Measurements from ENCODE around the gene OXA1L. TPM values are rescaled to one million over a fixed set of nuclear protein-coding genes. Genes with fewer than 3 reads are reported as not detected.
"Not testable (repeated sequence)": the region's sequence is repeated elsewhere in the genome, so short reads cannot be mapped to it uniquely, and the experiment has no call there.

Gene OXA1L
- total and polyA plus RNA-seq, 12 donors, result 138 to 219 (median 187) TPM

- intact Hi-C loops (cut with DNase I), result no loop called here
- no peak overlapping the region for H3K27ac ChIP-seq
- H3K4me3 ChIP-seq, result no peak overlapping the region
- DNase-seq (no peak), ATAC-seq (no peak)
- H3K36me3 ChIP-seq, result no peaks in the 10 kb centered on the region
- TF ChIP-seq CTCF (IDR thresholded peaks at IDR 0.05), result no peak
- no peaks in the 10 kb centered on the region for H3K9me3 ChIP-seq
- H3K4me1 ChIP-seq, result peaks cover 0 to 49% (median 3%) of the 10 kb centered on the region in 9 donors
- no peaks in the 10 kb centered on the region for H3K27me3 ChIP-seq
- WGBS, 2 donors, result 96 to 97% methylated on average over 4 of the region's 4 CpGs
Measured at GRCh38 chr14:22786685-22787084, 20.2 kb downstream of the OXA1L start.

GRCh38 chr14:22791301-22791700, 24.8 kb downstream of the OXA1L start:
- H3K9me3 ChIP-seq, result no peaks in the 10 kb centered on the region
- DNase-seq, result peak in 1 of 2 donors; percentile 13
- 39 to 42% methylated on average over 3 of the region's 3 CpGs for WGBS, 2 donors
- H3K36me3 ChIP-seq, result no peaks in the 10 kb centered on the region
- peaks cover 0 to 22% (median 3%) of the 10 kb centered on the region in 9 donors for H3K4me1 ChIP-seq
- ATAC-seq, result peak in 7 of 8 donors; percentile 33 to 95 (median 68)
- intact Hi-C loops (cut with DNase I), result no loop called here
- TF ChIP-seq CTCF (IDR thresholded peaks at IDR 0.05), result no peak
- H3K4me3 ChIP-seq, result no peak overlapping the region
- no peaks in the 10 kb centered on the region for H3K27me3 ChIP-seq
- H3K27ac ChIP-seq, result peak overlapping the region in 5 of 10 donors; percentile 74 to 79 (median 76)

- DNase-seq, result no peak
- Histone ChIP-seq H3K4me1 (peaks cover 0 to 23% (median 3%) of the 10 kb centered on the region in 9 donors), H3K4me3 (no peak overlapping the region), H3K36me3 (no peaks in the 10 kb centered on the region), H3K27me3 (no peaks in the 10 kb centered on the region), H3K27ac (peak overlapping the region in 3 of 10 donors; percentile 1 to 78 (median 44)), H3K9me3 (no peaks in the 10 kb centered on the region)
- no peak for ATAC-seq
- TF ChIP-seq CTCF (IDR thresholded peaks at IDR 0.05), result no peak
- 96 to 99% methylated on average over 2 of the region's 2 CpGs for WGBS, 2 donors
- intact Hi-C loops (cut with DNase I), result no loop called here
Measured at GRCh38 chr14:22792158-22792557, 25.7 kb downstream of the OXA1L start.

- H3K9me3 ChIP-seq; intact Hi-C loops (cut with DNase I); ATAC-seq; DNase-seq; H3K36me3 ChIP-seq; H3K4me3 ChIP-seq; H3K27me3 ChIP-seq: not testable (repeated sequence)
- WGBS, 2 donors, result 88 to 90% methylated on average over 5 of the region's 5 CpGs
- Histone ChIP-seq H3K27ac (peak overlapping the region in 1 of 10 donors; percentile 18), H3K4me1 (peaks cover 0 to 35% (median 3%) of the 10 kb centered on the region in 9 donors)
Measured at GRCh38 chr14:22793550-22793949, 27.1 kb downstream of the OXA1L start.

- TF ChIP-seq CTCF (IDR thresholded peaks at IDR 0.05), result no peak
- Histone ChIP-seq H3K27me3 (no peaks in the 10 kb centered on the region), H3K36me3 (no peaks in the 10 kb centered on the region), H3K9me3 (no peaks in the 10 kb centered on the region), H3K4me3 (no peak overlapping the region), H3K27ac (no peak overlapping the region), H3K4me1 (peaks cover 0 to 35% (median 3%) of the 10 kb centered on the region in 9 donors)
- ATAC-seq (no peak), DNase-seq (no peak)
- 72 to 75% methylated on average over 5 of the region's 5 CpGs for WGBS, 2 donors
- intact Hi-C loops (cut with DNase I), result no loop called here
Measured at GRCh38 chr14:22793976-22794375, 27.5 kb downstream of the OXA1L start.

Measured in heart right ventricle (tissue), 16 donors.